Activated T-cell treated with anti-CD3 and anti-CD28 coated beads, Interleukin-2, amount 50 U/mL, for 24 hours (primary cell): ENCODE measurements around the gene RXFP4.

Experiments used
- DNase-seq: peaks from one replicate; pipeline ENCODE4 v3.0.0-alpha.2; 2020
- H3K27ac Mint-ChIP-seq: 2 replicates; pipeline ENCODE4 v1.8.0; 2020; ENCODE audit warnings: mild to moderate bottlenecking, mixed read lengths
- H3K27me3 Mint-ChIP-seq: 2 replicates; pipeline ENCODE4 v1.8.0; 2020; ENCODE audit warnings: mixed read lengths
- H3K36me3 Mint-ChIP-seq: 2 replicates; pipeline ENCODE4 v1.8.0; 2020; ENCODE audit warnings: low read depth, mixed read lengths
- H3K4me1 Mint-ChIP-seq: 2 replicates; pipeline ENCODE4 v1.8.0; 2020; ENCODE audit warnings: low read depth, mixed read lengths
- H3K4me3 Mint-ChIP-seq: 2 replicates; pipeline ENCODE4 v1.8.0; 2020; ENCODE audit warnings: mild to moderate bottlenecking, moderate library complexity, mixed read lengths
- H3K9me3 Mint-ChIP-seq: 2 replicates; pipeline ENCODE4 v1.8.0; 2020; ENCODE audit warnings: mixed read lengths

Gene RXFP4

DNA sequence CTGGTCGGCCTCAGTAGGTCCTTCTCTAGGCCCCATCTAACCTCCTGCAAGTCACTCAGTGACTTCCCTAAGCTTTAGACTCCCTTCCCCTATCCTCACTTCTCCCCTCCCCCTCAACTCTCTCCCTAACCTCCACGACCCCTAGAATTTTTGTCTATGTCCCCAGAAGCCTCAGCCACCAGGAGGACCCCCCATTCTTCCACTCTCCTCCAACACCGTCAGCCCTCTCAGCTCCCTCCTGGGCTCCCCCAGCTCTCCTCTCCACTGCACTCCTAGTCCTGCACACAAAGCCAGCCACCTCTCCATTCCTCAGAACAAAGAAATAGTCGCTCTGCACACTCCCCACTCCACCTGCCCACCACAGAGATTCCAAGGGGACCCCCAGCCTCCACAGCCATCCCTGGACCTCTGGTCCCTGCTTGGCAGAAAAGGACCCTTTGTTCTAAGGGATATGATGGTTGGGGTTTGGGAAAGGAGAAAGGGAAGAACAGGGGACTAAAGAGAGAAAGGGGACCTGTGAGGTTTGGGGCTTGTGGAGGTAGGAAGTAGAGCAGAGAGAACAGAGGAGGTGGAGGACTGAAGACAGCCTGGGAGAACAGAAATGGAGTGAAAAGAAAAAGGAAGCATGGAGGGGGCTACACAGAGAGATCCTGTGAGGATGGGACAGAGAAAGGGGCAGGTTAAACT is 34.1 kb downstream of the RXFP4 start:
- no peak for DNase-seq
- H3K9me3 Mint-ChIP-seq = no peaks in the 10 kb centered on the region
- H3K27me3 Mint-ChIP-seq = no peaks in the 10 kb centered on the region
- H3K27ac Mint-ChIP-seq = peak overlapping the region; percentile 98
- H3K36me3 Mint-ChIP-seq = peaks cover 82% of the 10 kb centered on the region
- peak overlapping the region; percentile 87 for H3K4me3 Mint-ChIP-seq
- H3K4me1 Mint-ChIP-seq = peaks cover 77% of the 10 kb centered on the region

- peaks cover 77% of the 10 kb centered on the region for H3K4me1 Mint-ChIP-seq
- H3K9me3 Mint-ChIP-seq = no peaks in the 10 kb centered on the region
- H3K36me3 Mint-ChIP-seq = peaks cover 74% of the 10 kb centered on the region
- peak overlapping the region; percentile 87 for H3K4me3 Mint-ChIP-seq
- H3K27ac Mint-ChIP-seq = peak overlapping the region; percentile 98
- DNase-seq = peak; percentile 68
- H3K27me3 Mint-ChIP-seq = no peaks in the 10 kb centered on the region
Observed at GRCh38 chr1:155976062-155976912, 34.8 kb downstream of the RXFP4 start.

DNA sequence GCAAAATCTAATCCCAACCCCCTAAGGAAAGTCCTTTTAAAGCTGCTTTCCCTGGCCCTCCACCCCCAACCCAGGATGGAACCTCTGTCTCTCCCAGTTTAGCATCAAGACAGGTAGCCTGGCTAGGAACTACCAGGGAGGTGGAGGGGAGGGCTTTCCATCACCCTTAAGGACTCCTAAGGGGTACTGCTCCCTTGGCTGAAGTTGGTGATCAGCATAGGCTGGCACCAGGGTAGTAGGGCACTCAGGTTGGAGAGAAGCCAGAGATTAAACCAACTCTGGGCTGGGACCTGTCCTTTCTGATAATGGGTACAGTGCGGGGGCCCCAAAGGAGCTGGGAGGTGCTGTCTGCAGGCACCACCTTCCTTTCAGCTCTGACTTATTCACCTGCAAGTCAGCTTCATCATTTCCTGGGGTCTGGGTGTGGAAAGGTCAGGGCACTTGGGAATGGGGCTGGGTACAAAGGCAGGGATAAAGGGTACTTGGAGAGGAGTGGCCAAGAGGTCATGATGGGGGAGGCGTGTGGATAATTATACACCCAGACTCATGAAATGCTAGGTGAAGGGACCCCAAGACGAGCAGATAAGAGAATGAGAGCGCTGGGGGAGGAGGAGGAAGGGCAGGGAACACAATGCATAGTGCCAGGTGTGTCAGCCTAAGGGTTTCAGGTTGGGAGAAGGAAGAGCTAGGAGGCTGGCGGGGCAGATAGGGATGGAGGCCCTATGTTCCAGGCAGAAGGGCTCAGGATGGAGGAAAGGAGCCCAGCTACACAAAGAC is 35.7 kb downstream of the RXFP4 start:
- peak; percentile 58 for DNase-seq
- H3K4me3 Mint-ChIP-seq = peak overlapping the region; percentile 87
- no peaks in the 10 kb centered on the region for H3K27me3 Mint-ChIP-seq
- H3K4me1 Mint-ChIP-seq = peaks cover 78% of the 10 kb centered on the region
- no peaks in the 10 kb centered on the region for H3K9me3 Mint-ChIP-seq
- peaks cover 74% of the 10 kb centered on the region for H3K36me3 Mint-ChIP-seq
- peak overlapping the region; percentile 98 for H3K27ac Mint-ChIP-seq

- H3K4me1 Mint-ChIP-seq = peaks cover 76% of the 10 kb centered on the region
- H3K27ac Mint-ChIP-seq = peak overlapping the region; percentile 98
- peak; percentile 78 for DNase-seq
- H3K9me3 Mint-ChIP-seq = no peaks in the 10 kb centered on the region
- H3K36me3 Mint-ChIP-seq = peaks cover 67% of the 10 kb centered on the region
- peak overlapping the region; percentile 87 for H3K4me3 Mint-ChIP-seq
- no peaks in the 10 kb centered on the region for H3K27me3 Mint-ChIP-seq
Observed at GRCh38 chr1:155977690-155978324, 36.4 kb downstream of the RXFP4 start.

GRCh38 chr1:155978325-155978972 is 37.0 kb downstream of the RXFP4 start, which contains the start of gene ARHGEF2:
Gene ARHGEF2 (minus strand): TSS chr1:155978547. CDS start chr1:155978427, 120 bp downstream.
- H3K27me3 Mint-ChIP-seq = no peaks in the 10 kb centered on the region
- H3K36me3 Mint-ChIP-seq = peaks cover 61% of the 10 kb centered on the region
- H3K27ac Mint-ChIP-seq = peak within 1 kb of the TSS; percentile 98
- peak within 1 kb of the TSS; percentile 87 for H3K4me3 Mint-ChIP-seq
- H3K4me1 Mint-ChIP-seq = peaks cover 76% of the 10 kb centered on the region
- DNase-seq = peak; percentile 87
- H3K9me3 Mint-ChIP-seq = no peaks in the 10 kb centered on the region

GRCh38 chr1:155978973-155979429 is 37.6 kb downstream of the RXFP4 start:
- H3K9me3 Mint-ChIP-seq = no peaks in the 10 kb centered on the region
- DNase-seq = peak; percentile 50
- peak overlapping the region; percentile 98 for H3K27ac Mint-ChIP-seq
- H3K4me1 Mint-ChIP-seq = peaks cover 72% of the 10 kb centered on the region
- H3K36me3 Mint-ChIP-seq = peaks cover 57% of the 10 kb centered on the region
- peak overlapping the region; percentile 87 for H3K4me3 Mint-ChIP-seq
- no peaks in the 10 kb centered on the region for H3K27me3 Mint-ChIP-seq

GRCh38 chr1:155979597-155980343 is 38.3 kb downstream of the RXFP4 start:
- Mint-ChIP-seq H3K27me3 (no peaks in the 10 kb centered on the region), H3K4me3 (peak overlapping the region; percentile 87), H3K4me1 (peaks cover 64% of the 10 kb centered on the region), H3K27ac (peak overlapping the region; percentile 98), H3K36me3 (peaks cover 49% of the 10 kb centered on the region), H3K9me3 (no peaks in the 10 kb centered on the region)
- no peak for DNase-seq

GRCh38 chr1:155981266-155982088 is 40.0 kb downstream of the RXFP4 start:
- Mint-ChIP-seq H3K9me3 (no peaks in the 10 kb centered on the region), H3K4me3 (peak overlapping the region; percentile 87), H3K27me3 (no peaks in the 10 kb centered on the region), H3K27ac (peak overlapping the region; percentile 98), H3K4me1 (peaks cover 47% of the 10 kb centered on the region), H3K36me3 (peaks cover 32% of the 10 kb centered on the region)
- no peak for DNase-seq

DNA sequence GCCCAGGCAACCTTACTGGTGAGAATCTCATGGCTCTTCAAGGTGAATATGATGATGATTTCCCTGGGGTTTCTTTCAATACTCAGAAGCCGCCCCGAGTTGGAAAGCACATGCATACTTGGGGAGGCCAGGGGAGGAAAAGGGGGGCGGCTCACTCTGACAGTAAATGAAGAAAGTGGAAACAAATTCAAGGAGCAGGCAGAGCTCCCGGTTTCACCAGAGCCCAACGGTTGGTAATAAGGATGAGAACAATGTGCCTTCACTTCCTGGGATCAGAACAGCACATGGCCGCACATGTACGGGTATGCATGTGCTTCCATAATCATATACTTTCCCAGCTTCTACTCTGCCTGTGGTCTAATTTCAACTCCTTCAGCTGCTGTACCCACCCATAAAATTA is 40.7 kb downstream of the RXFP4 start:
- Mint-ChIP-seq H3K9me3 (no peaks in the 10 kb centered on the region), H3K27me3 (no peaks in the 10 kb centered on the region), H3K4me1 (peaks cover 43% of the 10 kb centered on the region), H3K36me3 (peaks cover 26% of the 10 kb centered on the region), H3K27ac (peak overlapping the region; percentile 98), H3K4me3 (peak overlapping the region; percentile 87)
- DNase-seq = no peak

GRCh38 chr1:155983191-155984024 is 42.0 kb downstream of the RXFP4 start:
- H3K27ac Mint-ChIP-seq = peak overlapping the region; percentile 98
- H3K9me3 Mint-ChIP-seq = no peaks in the 10 kb centered on the region
- H3K27me3 Mint-ChIP-seq = no peaks in the 10 kb centered on the region
- peaks cover 43% of the 10 kb centered on the region for H3K4me1 Mint-ChIP-seq
- H3K4me3 Mint-ChIP-seq = no peak overlapping the region
- H3K36me3 Mint-ChIP-seq = peaks cover 15% of the 10 kb centered on the region
- DNase-seq = no peak

GRCh38 chr1:155984341-155984740 is 42.9 kb downstream of the RXFP4 start:
- Mint-ChIP-seq H3K27me3 (no peaks in the 10 kb centered on the region), H3K36me3 (peaks cover 10% of the 10 kb centered on the region), H3K9me3 (no peaks in the 10 kb centered on the region), H3K4me3 (no peak overlapping the region), H3K27ac (no peak overlapping the region), H3K4me1 (peaks cover 45% of the 10 kb centered on the region)
- DNase-seq = no peak
